SK-N-SH (cell line): ENCODE results near the gene CAMK4.

Source experiments
- ELF1 ChIP-seq: IDR thresholded peaks from 2 replicates; pipeline ENCODE4 v1.4.0; 2012
- EZH2phosphoT487 ChIP-seq: fragments of 200-600 bp; sonication (generic); IDR thresholded peaks from 2 replicates; pipeline ENCODE4 v1.6.1; 2017; ENCODE audit warnings: low read depth, mixed run types, mild to moderate bottlenecking, antibody characterized with exemption, moderate library complexity, borderline replicate concordance
- JUND ChIP-seq: IDR thresholded peaks from 2 replicates; pipeline ENCODE4 v1.4.0; 2012
- MXI1 ChIP-seq: IDR thresholded peaks from 2 replicates; pipeline ENCODE4 v1.6.1; 2012; ENCODE audit warnings: mild to moderate bottlenecking, low read depth, low read length, improper control_type of control experiment
- POLR2AphosphoS5 ChIP-seq: IDR thresholded peaks from 2 replicates; pipeline ENCODE4 v1.6.1; 2012; ENCODE audit warnings: low read depth, low read length
- RFX5 ChIP-seq: IDR thresholded peaks from 2 replicates; pipeline ENCODE4 v1.6.1; 2012; ENCODE audit warnings: mild to moderate bottlenecking, improper control_type of control experiment, low read length
- SIN3A ChIP-seq: IDR thresholded peaks from 2 replicates; pipeline ENCODE4 v1.6.1; 2012; ENCODE audit warnings: low read depth, mild to moderate bottlenecking, low read length, moderate library complexity, borderline replicate concordance
- SMC3 ChIP-seq: IDR thresholded peaks from 2 replicates; pipeline ENCODE4 v1.6.1; 2012; ENCODE audit warnings: low read depth, low read length, improper control_type of control experiment
- TCF12 ChIP-seq: IDR thresholded peaks from 2 replicates; pipeline ENCODE4 v1.4.0; 2012
- TEAD4 ChIP-seq: IDR thresholded peaks from 2 replicates; pipeline ENCODE4 v1.4.0; 2012; ENCODE audit warnings: mild to moderate bottlenecking, borderline replicate concordance; ENCODE audit not compliant: insufficient read depth
- YY1 ChIP-seq: IDR thresholded peaks from 2 replicates; pipeline ENCODE4 v1.4.0; 2012; ENCODE audit warnings: low read depth, mild to moderate bottlenecking
- TF ChIP-seq, protein P1 (sequence below): fragments of 200-600 bp; sonication (generic); IDR thresholded peaks from 2 replicates; pipeline ENCODE4 v1.6.1; 2017; ENCODE audit warnings: antibody characterized with exemption, mild to moderate bottlenecking, moderate library complexity
- TF ChIP-seq, protein P2 (sequence below): fragments of 150-350 bp; IDR thresholded peaks from 2 replicates; pipeline ENCODE4 v1.6.1; 2017; ENCODE audit warnings: antibody characterized with exemption, low read length, low read depth, borderline replicate concordance
- TF ChIP-seq, protein P3 (sequence below): IDR thresholded peaks from 2 replicates; pipeline ENCODE4 v1.4.0; 2012; ENCODE audit warnings: low read depth

DNA sequence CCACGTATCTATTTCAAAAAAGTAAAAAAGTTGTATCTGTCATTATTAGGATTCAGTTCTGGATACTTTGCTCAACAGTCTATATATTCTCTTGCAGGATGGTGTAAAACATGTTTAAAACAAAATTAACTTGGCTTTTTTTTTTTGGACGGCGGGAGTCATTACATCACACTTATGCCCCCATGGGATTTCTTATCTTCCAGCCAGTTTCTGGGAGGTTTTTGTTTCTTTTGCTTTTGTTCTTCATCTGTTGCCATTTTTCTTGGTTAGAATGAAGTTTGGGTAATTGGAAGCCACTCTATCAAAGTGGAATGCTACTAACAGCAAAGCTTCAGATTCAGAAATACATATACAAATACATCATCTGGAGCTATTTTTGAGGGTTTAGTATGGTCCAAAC is 289.9 kb downstream of the CAMK4 start:
- TF ChIP-seq, protein P1, sequence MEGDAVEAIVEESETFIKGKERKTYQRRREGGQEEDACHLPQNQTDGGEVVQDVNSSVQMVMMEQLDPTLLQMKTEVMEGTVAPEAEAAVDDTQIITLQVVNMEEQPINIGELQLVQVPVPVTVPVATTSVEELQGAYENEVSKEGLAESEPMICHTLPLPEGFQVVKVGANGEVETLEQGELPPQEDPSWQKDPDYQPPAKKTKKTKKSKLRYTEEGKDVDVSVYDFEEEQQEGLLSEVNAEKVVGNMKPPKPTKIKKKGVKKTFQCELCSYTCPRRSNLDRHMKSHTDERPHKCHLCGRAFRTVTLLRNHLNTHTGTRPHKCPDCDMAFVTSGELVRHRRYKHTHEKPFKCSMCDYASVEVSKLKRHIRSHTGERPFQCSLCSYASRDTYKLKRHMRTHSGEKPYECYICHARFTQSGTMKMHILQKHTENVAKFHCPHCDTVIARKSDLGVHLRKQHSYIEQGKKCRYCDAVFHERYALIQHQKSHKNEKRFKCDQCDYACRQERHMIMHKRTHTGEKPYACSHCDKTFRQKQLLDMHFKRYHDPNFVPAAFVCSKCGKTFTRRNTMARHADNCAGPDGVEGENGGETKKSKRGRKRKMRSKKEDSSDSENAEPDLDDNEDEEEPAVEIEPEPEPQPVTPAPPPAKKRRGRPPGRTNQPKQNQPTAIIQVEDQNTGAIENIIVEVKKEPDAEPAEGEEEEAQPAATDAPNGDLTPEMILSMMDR, result no peak
- TF ChIP-seq RFX5 (no peak), EZH2phosphoT487 (no peak), POLR2AphosphoS5 (no peak), MXI1 (no peak), SIN3A (no peak), YY1 (no peak), JUND (no peak), TCF12 (no peak), ELF1 (no peak), TEAD4 (no peak), SMC3 (no peak)
- TF ChIP-seq, protein P2, sequence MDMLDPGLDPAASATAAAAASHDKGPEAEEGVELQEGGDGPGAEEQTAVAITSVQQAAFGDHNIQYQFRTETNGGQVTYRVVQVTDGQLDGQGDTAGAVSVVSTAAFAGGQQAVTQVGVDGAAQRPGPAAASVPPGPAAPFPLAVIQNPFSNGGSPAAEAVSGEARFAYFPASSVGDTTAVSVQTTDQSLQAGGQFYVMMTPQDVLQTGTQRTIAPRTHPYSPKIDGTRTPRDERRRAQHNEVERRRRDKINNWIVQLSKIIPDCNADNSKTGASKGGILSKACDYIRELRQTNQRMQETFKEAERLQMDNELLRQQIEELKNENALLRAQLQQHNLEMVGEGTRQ, result no peak
- TF ChIP-seq, protein P3, sequence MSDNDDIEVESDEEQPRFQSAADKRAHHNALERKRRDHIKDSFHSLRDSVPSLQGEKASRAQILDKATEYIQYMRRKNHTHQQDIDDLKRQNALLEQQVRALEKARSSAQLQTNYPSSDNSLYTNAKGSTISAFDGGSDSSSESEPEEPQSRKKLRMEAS, result no peak
